D721Med (cell line): ENCODE results near the gene VPS45.

Experiments used
- DNase-seq: peaks from one replicate; pipeline ENCODE4 v3.0.0; 2011; ENCODE audit warnings: low spot score; ENCODE audit not compliant: insufficient read length
- FAIRE-seq: peaks from 2 replicates; lab custom pipeline; 2011; peaks lifted over from hg19 to GRCh38; lab: Jason Lieb, UNC
- TF ChIP-seq, protein P1 (sequence below): IDR thresholded peaks from 2 replicates; pipeline ENCODE4 v1.5.1; 2012; ENCODE audit warnings: mild to moderate bottlenecking, control low read depth; ENCODE audit not compliant: insufficient read depth; ENCODE audit errors: missing control alignments

VPS45 gene

DNA sequence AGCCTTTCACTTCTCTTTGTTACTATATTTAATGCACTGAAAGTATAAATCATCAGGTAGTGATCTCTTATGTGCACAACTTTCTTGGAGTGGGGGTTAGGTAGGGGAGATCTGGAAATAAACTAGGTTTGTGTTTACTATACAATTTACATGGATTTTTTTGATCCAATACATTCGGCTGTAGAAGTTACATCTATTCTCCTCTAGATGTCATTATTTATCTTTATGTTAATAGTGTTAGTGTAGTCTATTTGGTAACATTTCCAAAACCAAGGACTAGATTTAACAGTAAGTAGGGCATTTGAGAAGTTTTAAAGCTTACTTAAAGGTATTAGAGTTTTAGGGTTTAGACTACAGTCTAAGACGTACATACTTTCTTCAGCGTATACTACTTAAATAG is 5.4 kb downstream of the VPS45 start:
- TF ChIP-seq, protein P1, sequence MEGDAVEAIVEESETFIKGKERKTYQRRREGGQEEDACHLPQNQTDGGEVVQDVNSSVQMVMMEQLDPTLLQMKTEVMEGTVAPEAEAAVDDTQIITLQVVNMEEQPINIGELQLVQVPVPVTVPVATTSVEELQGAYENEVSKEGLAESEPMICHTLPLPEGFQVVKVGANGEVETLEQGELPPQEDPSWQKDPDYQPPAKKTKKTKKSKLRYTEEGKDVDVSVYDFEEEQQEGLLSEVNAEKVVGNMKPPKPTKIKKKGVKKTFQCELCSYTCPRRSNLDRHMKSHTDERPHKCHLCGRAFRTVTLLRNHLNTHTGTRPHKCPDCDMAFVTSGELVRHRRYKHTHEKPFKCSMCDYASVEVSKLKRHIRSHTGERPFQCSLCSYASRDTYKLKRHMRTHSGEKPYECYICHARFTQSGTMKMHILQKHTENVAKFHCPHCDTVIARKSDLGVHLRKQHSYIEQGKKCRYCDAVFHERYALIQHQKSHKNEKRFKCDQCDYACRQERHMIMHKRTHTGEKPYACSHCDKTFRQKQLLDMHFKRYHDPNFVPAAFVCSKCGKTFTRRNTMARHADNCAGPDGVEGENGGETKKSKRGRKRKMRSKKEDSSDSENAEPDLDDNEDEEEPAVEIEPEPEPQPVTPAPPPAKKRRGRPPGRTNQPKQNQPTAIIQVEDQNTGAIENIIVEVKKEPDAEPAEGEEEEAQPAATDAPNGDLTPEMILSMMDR: peak; percentile 60
- FAIRE-seq: peak; percentile 58
- DNase-seq: no peak

DNA sequence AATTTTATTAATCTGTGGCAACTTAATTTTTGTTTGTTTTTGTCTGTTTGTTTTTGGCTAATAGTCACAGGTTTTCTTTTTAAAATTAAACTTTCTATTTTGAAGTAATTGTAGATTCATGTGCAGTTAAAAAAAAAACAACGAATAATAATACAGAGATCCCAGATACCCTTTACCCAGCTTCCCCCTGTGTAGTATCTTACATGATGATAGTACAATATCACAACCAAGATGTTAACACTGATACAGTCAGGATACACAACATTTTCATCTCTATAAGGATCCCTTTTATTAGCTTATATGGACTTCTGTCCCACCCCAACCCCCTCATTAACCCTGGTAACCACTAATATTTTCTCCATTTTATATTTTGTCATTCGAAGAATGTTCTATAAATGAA is 5.9 kb downstream of the VPS45 start:
- DNase-seq (no peak), FAIRE-seq (no peak)
- TF ChIP-seq, protein P1: no peak

DNA sequence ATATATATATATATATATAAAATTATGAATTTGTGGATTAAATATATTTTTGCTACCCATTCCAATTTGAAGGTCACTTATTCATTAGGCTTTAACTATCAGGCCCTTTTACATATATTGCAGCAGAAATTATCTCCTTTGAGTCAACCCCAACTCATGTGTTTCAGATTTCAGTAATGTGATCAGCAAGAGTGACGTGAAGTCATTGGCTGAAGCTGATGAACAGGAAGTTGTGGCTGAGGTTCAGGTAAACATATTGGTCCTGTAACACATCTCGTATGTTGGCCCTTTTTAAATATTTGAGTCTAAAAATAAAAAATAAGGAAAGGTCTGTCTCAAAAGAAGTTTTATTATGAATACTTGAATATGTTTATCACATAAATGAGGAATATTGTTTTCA is 8.5 kb downstream of the VPS45 start:
- FAIRE-seq: no peak
- no peak for DNase-seq
- TF ChIP-seq, protein P1: no peak

DNA sequence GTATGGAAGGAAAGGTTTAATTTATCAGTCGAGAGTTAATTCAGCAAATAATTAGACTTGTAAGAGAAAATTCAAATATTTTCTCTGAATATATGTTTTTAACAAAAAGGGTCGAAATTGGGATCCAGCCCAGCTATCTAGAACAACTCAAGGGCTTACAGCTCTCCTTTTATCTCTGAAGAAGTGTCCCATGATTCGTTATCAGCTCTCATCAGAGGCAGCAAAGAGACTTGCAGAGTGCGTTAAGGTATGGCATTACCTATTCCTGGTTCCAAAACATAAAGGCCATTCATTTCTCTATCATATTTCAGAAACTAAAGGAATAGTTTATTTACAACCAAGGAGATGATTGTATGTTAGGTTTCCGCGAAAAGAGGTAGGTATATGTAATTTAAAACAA is 9.4 kb downstream of the VPS45 start:
- DNase-seq: no peak
- FAIRE-seq: no peak
- TF ChIP-seq, protein P1: no peak

DNA sequence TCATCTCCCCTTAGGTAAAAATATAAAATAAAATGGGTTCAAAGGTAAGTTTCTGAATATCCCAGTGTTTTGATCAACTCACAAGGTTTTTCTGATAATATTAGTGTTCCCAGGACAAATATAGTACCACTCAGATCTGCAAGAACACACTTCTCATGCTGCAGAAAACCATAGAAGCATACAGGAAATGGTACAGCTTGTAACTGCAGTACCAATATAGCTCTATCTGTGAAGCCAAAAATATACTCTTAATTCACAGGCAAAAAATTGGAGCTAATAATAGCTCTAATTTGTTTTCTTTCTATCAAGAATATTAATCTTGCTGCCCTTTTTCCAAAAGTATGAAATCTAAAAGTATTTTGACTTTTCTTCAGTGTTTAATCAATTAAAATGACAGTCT is 13.2 kb downstream of the VPS45 start:
- DNase-seq (no peak), FAIRE-seq (no peak)
- TF ChIP-seq, protein P1: no peak

DNA sequence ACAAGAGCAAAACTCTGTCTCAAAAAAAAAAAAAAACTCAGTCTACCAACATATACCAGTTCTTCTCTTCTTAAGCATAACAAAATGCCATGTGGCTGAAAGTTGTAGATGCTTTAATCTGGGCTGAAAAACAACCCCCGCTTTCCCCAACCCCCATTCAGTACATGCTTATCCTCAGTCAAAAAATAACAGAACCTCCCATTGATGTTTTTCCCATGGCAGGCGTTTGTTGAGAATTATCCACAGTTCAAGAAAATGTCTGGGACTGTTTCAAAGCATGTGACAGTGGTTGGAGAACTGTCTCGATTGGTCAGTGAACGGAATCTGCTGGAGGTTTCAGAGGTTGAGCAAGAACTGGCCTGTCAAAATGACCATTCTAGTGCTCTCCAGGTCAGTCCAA is 14.9 kb downstream of the VPS45 start:
- no peak for DNase-seq
- no peak for FAIRE-seq
- TF ChIP-seq, protein P1: no peak

DNA sequence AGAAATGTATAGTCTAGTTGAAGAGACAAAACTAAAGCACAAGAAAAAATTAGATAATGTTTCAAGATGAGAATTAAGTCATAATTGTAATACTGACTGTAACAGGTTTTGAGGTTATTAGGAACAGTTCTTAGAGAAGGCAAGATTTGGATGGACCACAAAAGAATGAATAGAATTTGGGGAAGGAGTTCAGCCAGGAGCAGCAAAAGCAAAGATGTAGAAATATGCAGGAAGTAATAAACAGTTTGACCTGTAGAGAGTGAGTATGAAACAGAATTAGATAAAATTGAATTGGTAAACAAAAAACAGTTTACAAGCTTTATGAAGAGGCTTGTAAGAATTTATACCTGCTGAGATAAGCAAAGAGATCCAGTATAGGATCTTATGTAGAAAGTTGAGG is 16.3 kb downstream of the VPS45 start:
- TF ChIP-seq, protein P1: no peak
- FAIRE-seq (peak; percentile 53), DNase-seq (no peak)
